H1 (cell line): Measurements from ENCODE around the gene ANKRD31. TPM values are rescaled to one million over a fixed set of nuclear protein-coding genes. Genes with fewer than 3 reads are reported as not detected.
"Not testable (repeated sequence)": the region's sequence is repeated elsewhere in the genome, so short reads cannot be mapped to it uniquely, and the experiment has no call there.

Experiments
- CTCF ChIA-PET: fragments of 300-600 bp; sonication (Branson Sonifier 250); formaldehyde crosslinking; loops from one replicate; lab custom pipeline; 2021; ENCODE audit not compliant: partially characterized antibody; lab: Charles Lee
- POLR2A ChIA-PET: fragments of 300-600 bp; sonication (Branson Sonifier 250); formaldehyde crosslinking; loops from one replicate; lab custom pipeline; 2021; ENCODE audit warnings: inconsistent platforms; ENCODE audit not compliant: partially characterized antibody; lab: Charles Lee
- DNase-seq, 2 experiments: peaks; one replicate each; pipeline versions ENCODE4 v3.0.0 to v3.0.0-alpha.2; 2010 to 2022; ENCODE audit warnings: low spot score in 2 of 2, low read depth in 1 of 2, mixed read lengths in 1 of 2
- FAIRE-seq: peaks from 2 replicates; lab custom pipeline; 2011; peaks lifted over from hg19 to GRCh38; lab: Jason Lieb, UNC
- H2AFZ ChIP-seq: 2 replicates; pipeline ENCODE4 v1.8.1; 2012; ENCODE audit warnings: low read length, inconsistent platforms
- H2AK5ac ChIP-seq: 2 replicates; pipeline ENCODE4 v1.6.1; 2013; ENCODE audit warnings: low read depth, low read length
- H2BK120ac ChIP-seq: replicated peaks from 2 replicates; pipeline ENCODE3; 2013; ENCODE audit warnings: low read depth, low read length, inconsistent platforms
- H2BK12ac ChIP-seq: 2 replicates; pipeline ENCODE4 v1.6.1; 2013; ENCODE audit warnings: low read depth, low read length
- H2BK15ac ChIP-seq: 2 replicates; pipeline ENCODE4 v1.6.1; 2013; ENCODE audit warnings: low read length
- H2BK20ac ChIP-seq: 2 replicates; pipeline ENCODE4 v1.6.1; 2013; ENCODE audit warnings: low read length
- H2BK5ac ChIP-seq: 2 replicates; pipeline ENCODE4 v1.6.1; 2013; ENCODE audit warnings: low read depth, low read length
- H3K14ac ChIP-seq: 2 replicates; pipeline ENCODE4 v1.6.1; 2013; ENCODE audit warnings: inconsistent platforms; ENCODE audit not compliant: insufficient read length
- H3K18ac ChIP-seq: 2 replicates; pipeline ENCODE4 v1.6.1; 2013; ENCODE audit warnings: low read length; ENCODE audit errors: extremely low read depth
- H3K23ac ChIP-seq: 2 replicates; pipeline ENCODE4 v1.6.1; 2013; ENCODE audit warnings: inconsistent platforms; ENCODE audit not compliant: insufficient read length
- H3K23me2 ChIP-seq: 2 replicates; pipeline ENCODE4 v1.6.1; 2013; ENCODE audit warnings: low read depth, low read length
- H3K27ac ChIP-seq: 2 replicates; pipeline ENCODE4 v1.6.1; 2011; ENCODE audit warnings: low read depth, low read length, inconsistent platforms
- H3K27me3 ChIP-seq, 4 experiments: replicated peaks in 1 of 4; 1 replicate in 1 of 4; 2 replicates in 3 of 4; pipeline versions ENCODE4 v1.6.1 to v1.8.1; 2011 to 2013; ENCODE audit warnings: low read length in 3 of 4, mild to moderate bottlenecking in 3 of 4, inconsistent platforms in 2 of 4, mixed read lengths in 2 of 4, moderate library complexity in 1 of 4; ENCODE audit not compliant: control insufficient read depth in 3 of 4, insufficient read depth in 3 of 4; ENCODE audit errors: extremely low read depth in 1 of 4
- H3K36me3 ChIP-seq, 4 experiments: 2 replicates each; pipeline versions ENCODE4 v1.6.1 to v1.8.1; 2011 to 2013; ENCODE audit warnings: mild to moderate bottlenecking in 4 of 4, low read length in 3 of 4, moderate library complexity in 2 of 4, control low read depth in 1 of 4, inconsistent platforms in 1 of 4; ENCODE audit not compliant: insufficient read depth in 4 of 4, control insufficient read depth in 2 of 4
- H3K4ac ChIP-seq: replicated peaks from 2 replicates; pipeline ENCODE3; 2013; ENCODE audit warnings: low read length, low read depth, mixed read lengths, inconsistent platforms; ENCODE audit not compliant: insufficient read length
- H3K4me1 ChIP-seq, 4 experiments: replicated peaks in 1 of 4; 1 replicate in 1 of 4; 2 replicates in 3 of 4; pipeline versions ENCODE4 v1.6.1 to v1.8.1; 2011 to 2013; ENCODE audit warnings: low read length in 3 of 4, inconsistent platforms in 2 of 4, mixed read lengths in 1 of 4; ENCODE audit not compliant: insufficient read depth in 4 of 4, control insufficient read depth in 3 of 4
- H3K4me2 ChIP-seq, 2 experiments: 2 replicates each; pipeline versions ENCODE4 v1.6.1 to v1.8.1; 2011 to 2013; ENCODE audit warnings: low read depth in 2 of 2, low read length in 2 of 2, control low read depth in 1 of 2, inconsistent platforms in 1 of 2, mild to moderate bottlenecking in 1 of 2; ENCODE audit not compliant: insufficient read depth in 1 of 2
- H3K4me3 ChIP-seq, 4 experiments: fragments of 200-600, 300-600 bp in 1 of 4; sonication (generic), shearing (Covaris generic), sonication (Bioruptor Twin) in 1 of 4; 2 replicates each; pipeline versions ENCODE4 v1.5.1 to v1.8.1; 2011 to 2016; ENCODE audit warnings: low read length in 4 of 4, low read depth in 3 of 4, control low read depth in 2 of 4, inconsistent platforms in 2 of 4, mild to moderate bottlenecking in 2 of 4, mixed read lengths in 1 of 4, moderate library complexity in 1 of 4; ENCODE audit not compliant: insufficient read depth in 2 of 4; ENCODE audit errors: extremely low read depth in 1 of 4
- H3K56ac ChIP-seq: replicated peaks from 2 replicates; pipeline ENCODE3; 2013; ENCODE audit warnings: low read depth, mild to moderate bottlenecking, mixed read lengths, low read length, inconsistent platforms; ENCODE audit not compliant: insufficient read length
- H3K79me1 ChIP-seq: 2 replicates; pipeline ENCODE4 v1.6.1; 2013; ENCODE audit warnings: low read depth, low read length, control low read depth
- H3K79me2 ChIP-seq, 2 experiments: 2 replicates each; pipeline versions ENCODE4 v1.6.1 to v1.8.1; 2012 to 2013; ENCODE audit warnings: low read length in 2 of 2, mild to moderate bottlenecking in 2 of 2, inconsistent platforms in 1 of 2; ENCODE audit not compliant: insufficient read depth in 2 of 2, control insufficient read depth in 1 of 2
- H3K9ac ChIP-seq, 4 experiments: replicated peaks in 1 of 4; 1 replicate in 1 of 4; 2 replicates in 3 of 4; pipeline versions ENCODE4 v1.6.1 to v1.8.1; 2011 to 2013; ENCODE audit warnings: low read depth in 3 of 4, low read length in 3 of 4, control low read depth in 2 of 4, mild to moderate bottlenecking in 2 of 4, moderate library complexity in 2 of 4, inconsistent platforms in 1 of 4; ENCODE audit errors: extremely low read depth in 1 of 4
- H3K9me3 ChIP-seq, 2 experiments: 2 replicates each; pipeline versions ENCODE4 v1.6.1 to v1.8.1; 2012 to 2013; ENCODE audit warnings: mild to moderate bottlenecking in 2 of 2, moderate library complexity in 2 of 2, control low read depth in 1 of 2, inconsistent platforms in 1 of 2, low read depth in 1 of 2, low read length in 1 of 2, mixed read lengths in 1 of 2; ENCODE audit not compliant: insufficient read depth in 2 of 2
- H4K20me1 ChIP-seq, 2 experiments: replicated peaks in 1 of 2; 2 replicates each; pipeline versions ENCODE3 to v1.8.1; 2011 to 2013; ENCODE audit warnings: inconsistent platforms in 2 of 2, low read length in 2 of 2, mild to moderate bottlenecking in 1 of 2; ENCODE audit not compliant: insufficient read depth in 2 of 2, control insufficient read depth in 1 of 2
- H4K5ac ChIP-seq: 2 replicates; pipeline ENCODE4 v1.6.1; 2013; ENCODE audit warnings: low read length, low read depth, mixed read lengths, inconsistent platforms; ENCODE audit not compliant: insufficient read length
- H4K8ac ChIP-seq: 2 replicates; pipeline ENCODE4 v1.8.0; 2013; ENCODE audit warnings: mild to moderate bottlenecking, moderate library complexity, low read length, inconsistent platforms; ENCODE audit not compliant: insufficient read depth; ENCODE audit errors: extremely low read depth
- H4K91ac ChIP-seq: replicated peaks from 2 replicates; pipeline ENCODE3; 2013; ENCODE audit warnings: low read length, mixed read lengths, inconsistent platforms; ENCODE audit not compliant: insufficient read length
- WGBS, 2 experiments: shearing (Covaris generic) in 1 of 2; methylation state at CpG; one replicate each; pipeline versions ENCODE4 v1.1.6 to v1.1.7; 2013 to 2015; ENCODE audit warnings: low lambda C conversion rate in 2 of 2, mixed read lengths in 2 of 2, inconsistent platforms in 1 of 2, low coverage in 1 of 2, missing lambda C conversion rate in 1 of 2; ENCODE audit not compliant: insufficient replicate concordance in 2 of 2, insufficient coverage in 1 of 2, insufficient read length in 1 of 2; ENCODE audit errors: extremely low coverage in 1 of 2, missing lambda C conversion rate in 1 of 2; 5-methylcytosine and 5-hydroxymethylcytosine counted together
- polyA plus RNA-seq, 7 experiments: library from polyadenylated mRNA; depleted of rRNA in 3 of 7; stranded (reverse) in 5 of 7; unstranded in 2 of 7; fragments of >200 nt in 5 of 7; fragments of 200-250 nt in 2 of 7; gene quantifications; 1 replicate in 5 of 7; 2 replicates in 1 of 7; 4 replicates in 1 of 7; pipeline versions ENCODE4 v1.2.1 to v1.2.3, GENCODE V29; 2011 to 2013; ENCODE audit warnings: missing spikeins in 2 of 7, mixed read lengths in 2 of 7
- total RNA-seq: library from RNA; stranded (reverse); fragmentation: NEBNext Ultra II Directional; extraction: Animal tissue kit (Norgen Biotek cat#: 25700); gene quantifications from 2 replicates; pipeline ENCODE4 v1.2.1, GENCODE V29; 2021

Gene ANKRD31
- total and polyA plus RNA-seq, 2 of the 8 experiments (the other 6 are each of a cell fraction or from before 2014, with no cell fraction given): 0.05 to 0.06 TPM

- H2BK12ac ChIP-seq, FAIRE-seq, H4K20me1 ChIP-seq, CTCF ChIA-PET, H3K23ac ChIP-seq, H2BK15ac ChIP-seq, H2BK120ac ChIP-seq, H4K8ac ChIP-seq, H3K23me2 ChIP-seq, H3K56ac ChIP-seq, H3K27me3 ChIP-seq, H3K4me2 ChIP-seq, H3K4ac ChIP-seq, H3K14ac ChIP-seq, H4K5ac ChIP-seq, POLR2A ChIA-PET, DNase-seq, H4K91ac ChIP-seq, H3K27ac ChIP-seq, H2BK20ac ChIP-seq, H2BK5ac ChIP-seq, H3K36me3 ChIP-seq, H3K4me3 ChIP-seq, H3K18ac ChIP-seq, H3K9ac ChIP-seq, H3K79me2 ChIP-seq, H2AK5ac ChIP-seq, H3K79me1 ChIP-seq, H3K9me3 ChIP-seq, H2AFZ ChIP-seq, H3K4me1 ChIP-seq: not testable (repeated sequence)
- WGBS, 2 experiments: 88% methylated on average over 3 of the region's 3 CpGs; no CpG with 5 or more reads in 1 of the 2 experiments
Measured at GRCh38 chr5:75079346-75079745, 157.3 kb downstream of the ANKRD31 start.
